GM23248 (cell line): ENCODE data around the gene WASF2. TPM values are rescaled to one million over a fixed set of nuclear protein-coding genes. Genes with fewer than 3 reads are reported as not detected.

ENCODE experiments used
- DNase-seq: peaks from one replicate; pipeline ENCODE4 v3.0.0-alpha.2; 2015
- H2AFZ ChIP-seq: fragments of 200-600 bp; sonication (generic); 2 replicates; pipeline ENCODE4 v1.6.1; 2016; ENCODE audit warnings: antibody characterized with exemption
- H3F3A ChIP-seq: fragments of 200-600 bp; sonication (generic); 2 replicates; pipeline ENCODE4 v1.6.1; 2016; ENCODE audit warnings: mild to moderate bottlenecking, antibody characterized with exemption, mixed run types; ENCODE audit not compliant: insufficient read depth
- H3K27ac ChIP-seq: fragments of 200-600 bp; sonication (generic); 2 replicates; pipeline ENCODE4 v1.5.1; 2016; ENCODE audit warnings: mild to moderate bottlenecking
- H3K27me3 ChIP-seq: fragments of 200-600 bp; sonication (generic); replicated peaks from 2 replicates; pipeline ENCODE4 v1.6.1; 2016; ENCODE audit warnings: mild to moderate bottlenecking; ENCODE audit not compliant: insufficient read depth
- H3K36me3 ChIP-seq: fragments of 200-600 bp; sonication (generic); 2 replicates; pipeline ENCODE4 v1.6.1; 2016; ENCODE audit warnings: low read depth, mild to moderate bottlenecking
- H3K4me1 ChIP-seq: fragments of 200-600 bp; sonication (generic); 2 replicates; pipeline ENCODE4 v1.6.1; 2016; ENCODE audit warnings: mild to moderate bottlenecking; ENCODE audit not compliant: insufficient read depth
- H3K4me2 ChIP-seq: fragments of 200-600 bp; sonication (generic); one replicate; pipeline ENCODE4 v1.6.1; 2016; ENCODE audit warnings: mild to moderate bottlenecking; ENCODE audit not compliant: unreplicated experiment
- H3K4me3 ChIP-seq: fragments of 200-600 bp; sonication (generic); 2 replicates; pipeline ENCODE4 v1.5.1; 2016; ENCODE audit warnings: mild to moderate bottlenecking
- H3K79me2 ChIP-seq: fragments of 200-600 bp; sonication (generic); 2 replicates; pipeline ENCODE4 v1.6.1; 2016; ENCODE audit warnings: mild to moderate bottlenecking; ENCODE audit not compliant: insufficient read depth
- H3K9ac ChIP-seq: fragments of 200-600 bp; sonication (generic); 2 replicates; pipeline ENCODE4 v1.6.1; 2016; ENCODE audit warnings: mild to moderate bottlenecking
- H3K9me2 ChIP-seq: fragments of 200-600 bp; sonication (generic); 2 replicates; pipeline ENCODE4 v1.6.1; 2016; ENCODE audit warnings: mixed run types, mild to moderate bottlenecking, moderate library complexity; ENCODE audit not compliant: insufficient read depth
- H3K9me3 ChIP-seq: fragments of 200-600 bp; sonication (generic); one replicate; pipeline ENCODE4 v1.6.1; 2017; ENCODE audit warnings: low read depth
- H4K20me1 ChIP-seq: fragments of 200-600 bp; sonication (generic); 2 replicates; pipeline ENCODE4 v1.6.0; 2016; ENCODE audit not compliant: insufficient read depth
- EZH2 ChIP-seq: fragments of 200-600 bp; sonication (generic); IDR thresholded peaks from 2 replicates; pipeline ENCODE4 v1.6.1; 2018; ENCODE audit warnings: antibody characterized with exemption, mild to moderate bottlenecking; ENCODE audit not compliant: insufficient read depth, poor library complexity, severe bottlenecking
- EZH2phosphoT487 ChIP-seq: fragments of 200-600 bp; sonication (generic); IDR thresholded peaks from 2 replicates; pipeline ENCODE4 v1.6.1; 2018; ENCODE audit warnings: antibody characterized with exemption, moderate library complexity, mild to moderate bottlenecking, low read depth; ENCODE audit not compliant: insufficient read depth
- WGBS, 2 experiments: methylation state at CpG; one replicate each; pipeline ENCODE4 v1.1.6; 2015 to 2017; ENCODE audit warnings: low lambda C conversion rate in 2 of 2, low coverage in 1 of 2; ENCODE audit errors: missing lambda C conversion rate in 2 of 2; 5-methylcytosine and 5-hydroxymethylcytosine counted together
- in situ Hi-C: fragments of 300-500 bp; cut with MboI; formaldehyde crosslinking; loops from 2 replicates; pipeline ENCODE4 v1.15.0; 2020
- polyA plus RNA-seq: library from polyadenylated mRNA; unstranded; fragments of >200 nt; fragmentation: Nextera tagmentation; extraction: Ambion mirVana; gene quantifications from 2 replicates; pipeline ENCODE4 v1.2.1, GENCODE V29; 2016
- total RNA-seq: library from RNA; depleted of rRNA; stranded (reverse); fragments of >200 nt; shearing (Covaris generic); gene quantifications from 2 replicates; pipeline ENCODE4 v1.2.3, GENCODE V29; 2014

WASF2 gene
- total and polyA plus RNA-seq, 2 experiments from 2014 or later = 19.3 to 118 TPM

DNA sequence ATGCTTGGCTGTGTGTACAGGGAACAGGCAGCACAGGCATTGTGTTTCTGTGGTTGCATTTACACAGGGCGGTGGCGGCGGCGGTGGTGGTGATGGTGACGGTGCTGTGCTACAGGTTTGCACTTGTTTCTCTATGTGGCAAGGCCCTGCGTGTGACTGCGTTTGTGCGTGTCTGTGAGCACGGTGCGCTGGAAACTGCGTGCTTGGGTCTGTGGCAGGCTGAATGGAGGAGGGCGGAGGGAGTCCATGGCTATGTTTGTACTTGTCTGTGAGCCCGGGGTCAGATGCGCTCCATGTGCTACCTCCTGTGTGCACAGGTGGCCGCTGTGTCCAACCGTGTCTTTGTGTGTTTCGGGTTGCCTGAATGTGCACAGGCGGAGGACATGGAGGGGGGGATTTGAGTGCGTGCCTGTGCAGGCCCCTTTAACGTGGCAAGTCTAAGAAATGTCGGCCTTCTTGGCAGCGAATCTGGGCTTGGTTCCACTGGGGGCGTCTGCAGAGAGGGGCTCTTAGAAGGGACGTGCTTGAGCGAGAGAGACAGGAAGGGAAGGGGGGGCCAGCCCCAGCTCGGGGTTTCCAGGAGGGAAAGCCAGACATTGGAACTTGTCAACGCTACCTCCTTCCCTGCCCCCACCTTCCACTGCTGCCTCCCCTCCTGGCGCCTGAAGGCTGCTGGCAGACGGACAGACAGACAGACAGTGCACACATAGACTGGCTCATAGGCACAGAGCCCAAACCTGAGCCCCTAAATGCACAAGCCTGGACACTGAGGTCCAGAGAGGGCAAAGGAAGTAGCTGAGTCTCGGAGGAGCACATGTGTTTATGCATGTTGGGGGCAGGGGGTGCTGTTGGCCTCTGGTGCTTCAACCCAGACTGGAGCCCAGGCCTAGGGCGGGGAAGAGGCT, 32.7 kb upstream of the WASF2 start:
- H3K27ac ChIP-seq = no peak overlapping the region
- H3F3A ChIP-seq = no peaks in the 10 kb centered on the region; the same call in 1 of the 2 replicates
- no peaks in the 10 kb centered on the region for H3K27me3 ChIP-seq
- TF ChIP-seq EZH2phosphoT487 (no peak), EZH2 (no peak)
- peak overlapping the region; percentile 53 for H2AFZ ChIP-seq
- H3K9me3 ChIP-seq = no peaks in the 10 kb centered on the region
- H3K4me1 ChIP-seq = peaks cover 34% of the 10 kb centered on the region
- H3K36me3 ChIP-seq = no peaks in the 10 kb centered on the region
- H3K4me2 ChIP-seq = no peak overlapping the region
- no peak overlapping the region for H3K4me3 ChIP-seq
- in situ Hi-C loops = no loop called here
- H3K9me2 ChIP-seq = no peaks in the 10 kb centered on the region
- no peak overlapping the region for H3K9ac ChIP-seq
- H4K20me1 ChIP-seq = no peaks in the 10 kb centered on the region
- H3K79me2 ChIP-seq = no peaks in the 10 kb centered on the region
- peak; percentile 67 for DNase-seq
- 28 to 33% methylated on average over 29 to 31 of the region's 31 CpGs for WGBS, 2 experiments

DNA sequence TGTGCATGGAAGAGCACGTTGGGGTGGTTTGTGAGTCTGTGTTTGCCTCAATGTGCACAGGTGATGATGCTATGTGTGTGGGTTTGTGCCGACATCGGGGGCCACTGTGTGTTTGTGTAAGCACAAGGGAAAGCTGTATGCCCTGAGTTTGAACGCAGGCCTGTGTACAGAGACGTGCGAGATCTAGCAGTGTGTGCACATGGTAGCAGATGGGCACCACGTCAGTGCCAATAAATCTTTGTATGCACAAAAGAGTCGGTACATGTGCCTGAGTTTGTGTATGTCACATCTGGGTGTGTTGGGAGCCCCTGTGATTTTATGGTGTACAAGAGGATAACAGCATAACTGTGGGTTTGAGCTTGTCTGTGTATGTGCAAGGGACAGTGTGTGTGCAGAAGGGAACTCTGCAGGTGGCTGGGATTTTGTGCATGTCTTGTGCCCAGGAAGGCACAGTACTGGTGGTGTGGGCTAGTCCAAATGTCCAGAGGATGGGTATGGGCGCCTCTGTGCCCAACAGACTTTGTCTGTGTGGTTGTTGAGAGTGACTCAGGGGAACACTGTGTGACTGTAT, 32.0 kb upstream of the WASF2 start:
- WGBS, 2 experiments = 35 to 37% methylated on average over 9 of the region's 9 CpGs
- H3K27ac ChIP-seq = no peak overlapping the region
- H3K9me3 ChIP-seq = no peaks in the 10 kb centered on the region
- peak overlapping the region; percentile 64 for H2AFZ ChIP-seq
- H3K4me3 ChIP-seq = no peak overlapping the region
- peak overlapping the region; percentile 71; the same call in 1 of the 2 replicates for H3K9ac ChIP-seq
- peaks cover 34% of the 10 kb centered on the region for H3K4me1 ChIP-seq
- H3K27me3 ChIP-seq = no peaks in the 10 kb centered on the region
- in situ Hi-C loops = no loop called here
- no peaks in the 10 kb centered on the region for H3K36me3 ChIP-seq
- H3K4me2 ChIP-seq = no peak overlapping the region
- TF ChIP-seq EZH2phosphoT487 (no peak), EZH2 (no peak)
- no peak for DNase-seq
- no peaks in the 10 kb centered on the region; the same call in 1 of the 2 replicates for H3F3A ChIP-seq
- no peaks in the 10 kb centered on the region for H3K9me2 ChIP-seq
- H4K20me1 ChIP-seq = no peaks in the 10 kb centered on the region
- no peaks in the 10 kb centered on the region for H3K79me2 ChIP-seq

DNA sequence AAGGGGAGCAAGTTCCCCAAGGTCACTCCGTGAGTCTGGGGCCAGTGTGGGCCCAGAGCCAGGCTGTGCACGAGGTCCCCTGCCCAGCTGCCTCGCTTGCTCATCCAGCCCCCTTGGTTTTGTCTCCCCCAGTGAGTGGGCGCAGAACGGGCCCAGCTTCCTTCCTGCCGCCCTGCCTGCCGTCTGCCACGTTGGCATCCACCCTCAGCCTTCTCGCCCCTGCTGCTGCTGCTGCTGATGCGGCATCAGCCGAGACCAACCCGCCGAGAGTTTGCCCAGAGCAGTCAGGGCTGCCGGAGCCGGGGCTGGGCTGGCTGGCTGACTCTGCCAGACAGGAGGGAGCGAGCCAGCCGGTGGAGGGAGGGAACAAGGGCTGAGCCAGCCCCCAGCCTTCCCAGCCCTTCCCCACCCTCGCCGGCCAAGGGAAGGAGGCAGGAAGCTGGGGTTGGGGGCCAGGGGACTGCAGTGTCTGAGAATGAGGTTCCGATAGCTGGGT, 31.4 kb upstream of the WASF2 start:
- H3K79me2 ChIP-seq = no peaks in the 10 kb centered on the region
- no peak overlapping the region for H3K4me3 ChIP-seq
- DNase-seq = peak; percentile 68
- H3K4me1 ChIP-seq = peaks cover 34% of the 10 kb centered on the region
- WGBS, 2 experiments = 23 to 25% methylated on average over 19 to 20 of the region's 20 CpGs
- no peak overlapping the region for H3K4me2 ChIP-seq
- in situ Hi-C loops = no loop called here
- 0 out of 2 replicates have a peak overlapping the region, but pooled peaks have one; percentile 13 for H3K27ac ChIP-seq
- H4K20me1 ChIP-seq = no peaks in the 10 kb centered on the region
- peak overlapping the region; percentile 71 for H3K9ac ChIP-seq
- no peaks in the 10 kb centered on the region for H3K9me3 ChIP-seq
- no peaks in the 10 kb centered on the region for H3K36me3 ChIP-seq
- TF ChIP-seq EZH2 (no peak), EZH2phosphoT487 (no peak)
- H3K27me3 ChIP-seq = no peaks in the 10 kb centered on the region
- no peaks in the 10 kb centered on the region for H3K9me2 ChIP-seq
- no peaks in the 10 kb centered on the region; the same call in 1 of the 2 replicates for H3F3A ChIP-seq
- peak overlapping the region; percentile 64 for H2AFZ ChIP-seq

DNA sequence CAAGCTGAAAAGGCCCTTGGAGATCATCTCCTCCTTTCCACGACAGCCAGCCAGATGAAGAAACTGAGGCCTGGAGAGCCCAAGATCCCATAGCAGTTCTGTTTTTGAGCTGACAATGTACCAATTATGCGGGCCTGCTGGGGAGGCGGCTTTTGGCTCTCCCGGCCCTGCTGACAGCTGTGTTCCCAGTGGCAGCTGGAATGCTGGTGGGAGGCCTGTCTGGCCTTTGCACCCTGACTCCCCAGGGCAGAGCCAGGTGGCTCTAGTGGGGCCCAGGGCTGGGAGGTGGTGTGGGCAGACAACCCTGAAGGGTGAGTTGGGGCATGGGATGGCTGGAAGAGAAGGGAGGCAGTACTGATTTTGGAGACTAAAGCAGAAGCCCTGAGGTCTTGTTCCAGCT, 30.7 kb upstream of the WASF2 start:
- Histone ChIP-seq H4K20me1 (no peaks in the 10 kb centered on the region), H3F3A (no peaks in the 10 kb centered on the region; the same call in 1 of the 2 replicates), H3K9me3 (no peaks in the 10 kb centered on the region), H3K4me3 (no peak overlapping the region), H3K9ac (no peak overlapping the region), H3K27me3 (no peaks in the 10 kb centered on the region), H3K9me2 (no peaks in the 10 kb centered on the region), H3K27ac (no peak overlapping the region), H3K4me2 (no peak overlapping the region), H3K4me1 (peaks cover 30% of the 10 kb centered on the region), H3K79me2 (no peaks in the 10 kb centered on the region), H3K36me3 (no peaks in the 10 kb centered on the region), H2AFZ (peak overlapping the region; percentile 64; the same call in 1 of the 2 replicates)
- in situ Hi-C loops = no loop called here
- 70 to 77% methylated on average over 4 of the region's 4 CpGs for WGBS, 2 experiments
- DNase-seq = no peak
- TF ChIP-seq EZH2phosphoT487 (no peak), EZH2 (no peak)
